ENCODE measurements around the gene DGKZ. TPM values are rescaled to one million over a fixed set of nuclear protein-coding genes. Genes with fewer than 3 reads are reported as not detected.

The DGKZ gene
- total RNA-seq, 2 experiments from 2014 or later: 159 to 166 TPM

- Mint-ChIP-seq H3K27ac (no peak overlapping the region), H3K4me3 (no peak overlapping the region), H3K27me3 (peaks cover 11% of the 10 kb centered on the region), H3K9me3 (no peaks in the 10 kb centered on the region), H3K36me3 (ENCODE audit: low read depth) (peaks cover 47% of the 10 kb centered on the region), H3K4me1 (ENCODE audit: low read depth) (peaks cover 11% of the 10 kb centered on the region)
- H3K9me3 ChIP-seq (ENCODE audit: control insufficient read depth in 1 of 2, insufficient read depth in 1 of 2, low read length in 2 of 2): peaks cover 0 to 4% of the 10 kb centered on the region in 2 experiments
- peaks cover 8% of the 10 kb centered on the region for H3K4me1 ChIP-seq (ENCODE audit: insufficient read depth, low read length)
- DNase-seq (no peak), ATAC-seq (ENCODE audit: poor library complexity) (no peak)
- H3K4me3 ChIP-seq (ENCODE audit: low read length): no peak overlapping the region
- peaks cover 6 to 10% of the 10 kb centered on the region in 2 experiments for H3K27me3 ChIP-seq (ENCODE audit: control insufficient read depth in 1 of 2, insufficient read depth in 2 of 2, low read length in 2 of 2)
- peaks cover 17% of the 10 kb centered on the region for H3K36me3 ChIP-seq (ENCODE audit: insufficient read depth, low read length)
- CTCF ChIA-PET: interaction anchor here (1.0 kb wide), 1 partner anchor 10 kb away, joined by 3 read pairs; no protein-coding TSS in a partner anchor
- POLR2A ChIA-PET: no interaction called here
- intact Hi-C loops (cut with DNase I, micrococcal nuclease): no loop called here
- TF ChIP-seq CTCF (IDR thresholded peaks at IDR 0.05): no peak
- no peak overlapping the region for H3K27ac ChIP-seq (ENCODE audit: low read depth in 1 of 2, low read length in 2 of 2)
Measured at GRCh38 chr11:46397526-46397925, 50.3 kb downstream of the DGKZ start.

DNA sequence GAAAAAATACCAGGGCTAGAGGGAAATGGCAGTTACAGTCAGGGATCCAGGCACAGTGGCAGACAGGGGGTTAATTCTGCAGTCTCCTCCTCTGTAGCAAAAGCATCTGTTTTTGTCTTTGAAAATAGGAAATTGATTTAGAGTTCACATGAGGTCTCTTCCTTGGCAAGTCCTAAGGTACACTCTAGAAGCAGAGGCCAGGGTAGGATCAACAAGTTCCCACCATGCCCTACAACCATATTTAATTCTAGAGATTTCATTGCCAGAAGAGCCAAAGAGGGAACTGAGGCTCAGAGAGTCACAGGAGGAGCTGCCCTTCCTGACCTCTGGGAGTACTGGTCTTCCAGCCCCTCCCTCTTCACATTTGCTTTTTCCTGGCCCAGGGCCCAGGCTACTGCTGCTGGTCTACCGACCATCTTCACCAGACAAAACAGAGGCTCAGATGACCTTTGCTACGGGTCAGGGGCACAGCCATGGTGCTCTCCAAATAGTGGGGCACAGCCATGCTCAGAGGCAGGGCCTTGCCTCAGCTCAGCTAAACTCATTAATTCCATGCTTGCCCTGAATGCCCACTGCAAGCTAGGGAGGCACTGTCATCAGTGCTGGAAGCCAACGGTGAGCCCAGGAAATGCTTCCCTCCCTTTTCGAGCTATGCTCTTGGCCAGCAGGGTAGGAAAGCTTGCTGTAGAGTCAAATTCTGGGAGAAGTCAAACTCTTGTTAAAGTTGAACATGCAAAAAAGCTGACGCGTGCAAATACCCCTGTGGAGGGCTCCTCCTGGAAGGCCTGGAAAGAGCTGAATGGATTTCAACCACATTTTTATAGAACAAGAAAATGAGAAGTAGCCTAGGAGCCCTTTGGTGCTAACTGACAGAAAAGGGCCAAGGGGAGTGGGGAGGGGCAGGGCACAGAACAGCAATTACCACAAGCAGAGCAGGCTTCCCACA lies 56.0 kb downstream of the DGKZ start:
- H3K36me3 ChIP-seq (ENCODE audit: insufficient read depth, low read length): peaks cover 54% of the 10 kb centered on the region
- Mint-ChIP-seq H3K9me3 (no peaks in the 10 kb centered on the region), H3K27ac (no peak overlapping the region), H3K4me1 (ENCODE audit: low read depth) (no peaks in the 10 kb centered on the region), H3K4me3 (no peak overlapping the region), H3K27me3 (no peaks in the 10 kb centered on the region), H3K36me3 (ENCODE audit: low read depth) (peaks cover 70% of the 10 kb centered on the region)
- intact Hi-C loops (cut with DNase I, micrococcal nuclease): no loop called here
- no peaks in the 10 kb centered on the region for H3K4me1 ChIP-seq (ENCODE audit: insufficient read depth, low read length)
- no peak for DNase-seq
- no peaks in the 10 kb centered on the region for H3K9me3 ChIP-seq (ENCODE audit: control insufficient read depth in 1 of 2, insufficient read depth in 1 of 2, low read length in 2 of 2)
- H3K27ac ChIP-seq (ENCODE audit: low read depth in 1 of 2, low read length in 2 of 2): no peak overlapping the region
- no peaks in the 10 kb centered on the region for H3K27me3 ChIP-seq (ENCODE audit: control insufficient read depth in 1 of 2, insufficient read depth in 2 of 2, low read length in 2 of 2)
- ChIA-PET POLR2A (no interaction called here), CTCF (no interaction called here)
- ATAC-seq (ENCODE audit: poor library complexity): no peak
- TF ChIP-seq CTCF (IDR thresholded peaks at IDR 0.05): no peak
- no peak overlapping the region for H3K4me3 ChIP-seq (ENCODE audit: low read length)

GRCh38 chr11:46404476-46405017 lies 57.3 kb downstream of the DGKZ start:
- H3K4me1 Mint-ChIP-seq (ENCODE audit: low read depth): no peaks in the 10 kb centered on the region
- intact Hi-C loops (cut with DNase I, micrococcal nuclease): no loop called here
- no peaks in the 10 kb centered on the region for H3K9me3 Mint-ChIP-seq
- no peak overlapping the region for H3K4me3 ChIP-seq (ENCODE audit: low read length)
- no peaks in the 10 kb centered on the region for H3K4me1 ChIP-seq (ENCODE audit: insufficient read depth, low read length)
- ChIA-PET CTCF (interaction anchor here (0.5 kb wide), 1 partner anchor 1527 kb away, joined by 3 read pairs; no protein-coding TSS in a partner anchor), POLR2A (no interaction called here)
- TF ChIP-seq CTCF (IDR thresholded peaks at IDR 0.05): no peak
- H3K9me3 ChIP-seq (ENCODE audit: control insufficient read depth in 1 of 2, insufficient read depth in 1 of 2, low read length in 2 of 2): no peaks in the 10 kb centered on the region
- H3K27me3 Mint-ChIP-seq: no peaks in the 10 kb centered on the region
- no peak overlapping the region for H3K4me3 Mint-ChIP-seq
- ATAC-seq (ENCODE audit: poor library complexity) (no peak), DNase-seq (no peak)
- H3K36me3 ChIP-seq (ENCODE audit: insufficient read depth, low read length): peaks cover 64% of the 10 kb centered on the region
- peaks cover 76% of the 10 kb centered on the region for H3K36me3 Mint-ChIP-seq (ENCODE audit: low read depth)
- H3K27ac ChIP-seq (ENCODE audit: low read depth in 1 of 2, low read length in 2 of 2): no peak overlapping the region
- no peaks in the 10 kb centered on the region for H3K27me3 ChIP-seq (ENCODE audit: control insufficient read depth in 1 of 2, insufficient read depth in 2 of 2, low read length in 2 of 2)
- no peak overlapping the region for H3K27ac Mint-ChIP-seq
